HEK293 (cell line): ENCODE results near the gene PDLIM1.

Experiments used
- HOXA7 ChIP-seq: sonication (generic); formaldehyde crosslinking; IDR thresholded peaks from 2 replicates; pipeline ENCODE4 v1.8.1; 2022; ENCODE audit warnings: missing genetic modification reagents, borderline replicate concordance
- ZNF138 ChIP-seq: fragments of 450-650 bp; formaldehyde crosslinking; IDR thresholded peaks from 2 replicates; pipeline ENCODE4 v1.5.1; 2016; ENCODE audit warnings: missing biosample characterization, missing genetic modification characterization, borderline replicate concordance
- ZNF16 ChIP-seq: fragments of 450-650 bp; formaldehyde crosslinking; IDR thresholded peaks from 2 replicates; pipeline ENCODE4 v1.5.1; 2016; ENCODE audit warnings: low read depth, missing biosample characterization, missing genetic modification characterization
- ZNF175 ChIP-seq: fragments of 450-650 bp; formaldehyde crosslinking; IDR thresholded peaks from 2 replicates; pipeline ENCODE4 v1.5.1; 2016; ENCODE audit warnings: missing biosample characterization, missing genetic modification characterization
- ZNF677 ChIP-seq: fragments of 450-650 bp; IDR thresholded peaks from 2 replicates; pipeline ENCODE4 v1.5.0; 2018; ENCODE audit warnings: missing biosample characterization, mild to moderate bottlenecking, missing genetic modification characterization, moderate library complexity
- TF ChIP-seq, protein P1 (sequence below): fragments of 450-650 bp; formaldehyde crosslinking; IDR thresholded peaks from 2 replicates; pipeline ENCODE4 v1.5.1; 2016; ENCODE audit warnings: missing biosample characterization, missing genetic modification characterization

- TF ChIP-seq, protein P1, sequence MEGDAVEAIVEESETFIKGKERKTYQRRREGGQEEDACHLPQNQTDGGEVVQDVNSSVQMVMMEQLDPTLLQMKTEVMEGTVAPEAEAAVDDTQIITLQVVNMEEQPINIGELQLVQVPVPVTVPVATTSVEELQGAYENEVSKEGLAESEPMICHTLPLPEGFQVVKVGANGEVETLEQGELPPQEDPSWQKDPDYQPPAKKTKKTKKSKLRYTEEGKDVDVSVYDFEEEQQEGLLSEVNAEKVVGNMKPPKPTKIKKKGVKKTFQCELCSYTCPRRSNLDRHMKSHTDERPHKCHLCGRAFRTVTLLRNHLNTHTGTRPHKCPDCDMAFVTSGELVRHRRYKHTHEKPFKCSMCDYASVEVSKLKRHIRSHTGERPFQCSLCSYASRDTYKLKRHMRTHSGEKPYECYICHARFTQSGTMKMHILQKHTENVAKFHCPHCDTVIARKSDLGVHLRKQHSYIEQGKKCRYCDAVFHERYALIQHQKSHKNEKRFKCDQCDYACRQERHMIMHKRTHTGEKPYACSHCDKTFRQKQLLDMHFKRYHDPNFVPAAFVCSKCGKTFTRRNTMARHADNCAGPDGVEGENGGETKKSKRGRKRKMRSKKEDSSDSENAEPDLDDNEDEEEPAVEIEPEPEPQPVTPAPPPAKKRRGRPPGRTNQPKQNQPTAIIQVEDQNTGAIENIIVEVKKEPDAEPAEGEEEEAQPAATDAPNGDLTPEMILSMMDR (tag by site-specific recombination), result no peak
- TF ChIP-seq HOXA7 (CRISPR knock-in tag), result no peak
- TF ChIP-seq ZNF138 (tag by site-specific recombination), result no peak
- no peak for TF ChIP-seq ZNF677
- no peak for TF ChIP-seq ZNF16 (tag by site-specific recombination)
- no peak for TF ChIP-seq ZNF175
These were observed 22.2 kb upstream of the PDLIM1 start for GRCh38 chr10:95312986-95313495.
